Measurements from ENCODE around the gene GID8. TPM values are rescaled to one million over a fixed set of nuclear protein-coding genes. Genes with fewer than 3 reads are reported as not detected.
A peak's percentile ranks its signal among the peaks of the same experiment; 100 is the strongest.

Gene GID8
- total and polyA plus RNA-seq, 2 of the 13 experiments (the other 11 are each of a cell fraction or from before 2014, with no cell fraction given), result 39.6 to 59.8 TPM

DNA sequence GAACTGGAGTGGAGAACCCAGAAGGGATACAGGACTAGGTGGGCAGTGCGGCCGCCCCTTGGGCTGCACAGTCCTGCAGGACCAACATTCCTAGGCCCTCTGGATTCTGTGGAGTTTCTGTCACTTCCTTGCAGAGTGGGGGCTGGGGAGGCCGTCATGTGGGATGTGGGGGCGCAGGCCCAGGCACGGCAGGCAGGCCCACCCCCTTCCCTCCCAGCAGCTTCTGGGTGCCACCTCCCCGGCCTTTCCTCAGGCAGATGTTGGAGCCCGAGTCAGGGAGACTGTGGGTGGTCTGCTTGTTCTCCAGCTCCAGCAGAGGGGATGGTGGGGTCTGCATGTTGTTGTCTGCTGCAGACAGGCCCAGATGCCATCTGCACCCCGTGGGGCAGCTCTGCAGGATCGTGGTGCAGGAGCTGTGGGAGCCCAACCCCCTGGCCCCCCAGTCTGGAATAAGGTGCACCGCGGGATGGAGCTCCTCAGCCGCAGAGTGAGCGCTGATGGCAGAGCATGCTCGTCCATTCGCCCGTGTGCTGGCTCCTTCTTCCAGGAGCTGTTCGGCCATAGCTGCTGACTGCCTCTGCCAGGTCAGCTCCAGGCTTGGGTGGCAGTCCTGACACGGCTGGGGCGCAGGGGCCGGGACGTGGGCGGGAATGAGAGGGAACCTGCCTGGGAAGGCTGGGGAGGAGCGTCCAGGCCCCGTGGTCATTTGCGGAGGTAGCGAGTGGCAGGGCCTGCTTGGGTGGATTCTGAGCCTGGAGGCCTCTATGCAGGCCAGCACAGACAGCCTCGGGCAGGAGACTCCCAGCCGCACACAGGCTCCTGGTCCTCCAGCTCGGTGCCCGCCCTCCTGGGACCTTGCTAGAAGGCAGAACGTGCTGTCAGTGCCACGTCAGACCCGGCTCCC is 32.6 kb downstream of the GID8 start (continued):
- TF ChIP-seq ZNF510 (CRISPR knock-in tag; IDR thresholded peaks at IDR 0.05; ENCODE audit: low read depth), result no peak; the same call in 1 of the 2 replicates
- TF ChIP-seq ZNF577 (CRISPR knock-in tag; IDR thresholded peaks at IDR 0.05; ENCODE audit: borderline replicate concordance, low read depth), result no peak
- no peak for TF ChIP-seq CEBPG (CRISPR knock-in tag; IDR thresholded peaks at IDR 0.05)
- 0 out of 2 replicates have a peak, but pooled peaks have one; percentile 42 for TF ChIP-seq TARDBP (CRISPR knock-in tag; IDR thresholded peaks at IDR 0.05)
- TF ChIP-seq ZNF816 (CRISPR knock-in tag; IDR thresholded peaks at IDR 0.05; ENCODE audit: borderline replicate concordance), result no peak
- TF ChIP-seq, protein P1, sequence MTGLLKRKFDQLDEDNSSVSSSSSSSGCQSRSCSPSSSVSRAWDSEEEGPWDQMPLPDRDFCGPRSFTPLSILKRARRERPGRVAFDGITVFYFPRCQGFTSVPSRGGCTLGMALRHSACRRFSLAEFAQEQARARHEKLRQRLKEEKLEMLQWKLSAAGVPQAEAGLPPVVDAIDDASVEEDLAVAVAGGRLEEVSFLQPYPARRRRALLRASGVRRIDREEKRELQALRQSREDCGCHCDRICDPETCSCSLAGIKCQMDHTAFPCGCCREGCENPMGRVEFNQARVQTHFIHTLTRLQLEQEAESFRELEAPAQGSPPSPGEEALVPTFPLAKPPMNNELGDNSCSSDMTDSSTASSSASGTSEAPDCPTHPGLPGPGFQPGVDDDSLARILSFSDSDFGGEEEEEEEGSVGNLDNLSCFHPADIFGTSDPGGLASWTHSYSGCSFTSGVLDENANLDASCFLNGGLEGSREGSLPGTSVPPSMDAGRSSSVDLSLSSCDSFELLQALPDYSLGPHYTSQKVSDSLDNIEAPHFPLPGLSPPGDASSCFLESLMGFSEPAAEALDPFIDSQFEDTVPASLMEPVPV (CRISPR knock-in tag; IDR thresholded peaks at IDR 0.05), result no peak
- peak; percentile 59; the same call in 1 of the 2 replicates for TF ChIP-seq ZNF343 (CRISPR knock-in tag; IDR thresholded peaks at IDR 0.05)
- TF ChIP-seq, protein P2, sequence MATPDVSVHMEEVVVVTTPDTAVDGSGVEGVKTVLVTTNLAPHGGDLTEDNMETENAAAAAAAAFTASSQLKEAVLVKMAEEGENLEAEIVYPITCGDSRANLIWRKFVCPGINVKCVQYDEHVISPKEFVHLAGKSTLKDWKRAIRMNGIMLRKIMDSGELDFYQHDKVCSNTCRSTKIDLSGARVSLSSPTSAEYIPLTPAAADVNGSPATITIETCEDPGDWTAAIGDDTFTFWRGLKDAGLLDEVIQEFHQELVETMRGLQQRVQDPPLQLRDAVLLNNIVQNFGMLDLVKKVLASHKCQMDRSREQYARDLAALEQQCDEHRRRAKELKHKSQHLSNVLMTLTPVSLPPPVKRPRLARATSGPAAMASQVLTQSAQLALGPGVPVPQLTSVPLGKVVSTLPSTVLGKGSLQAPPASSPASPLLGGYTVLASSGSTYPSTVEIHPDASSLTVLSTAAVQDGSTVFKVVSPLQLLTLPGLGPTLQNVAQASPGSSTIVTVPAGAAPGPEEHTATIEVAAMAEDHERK (CRISPR knock-in tag; IDR thresholded peaks at IDR 0.05; ENCODE audit: low read depth), result no peak
- TF ChIP-seq MED13 (CRISPR knock-in tag; IDR thresholded peaks at IDR 0.05), result no peak
- no peak for TF ChIP-seq TBP (CRISPR knock-in tag; IDR thresholded peaks at IDR 0.05)
- TF ChIP-seq ZNF644 (CRISPR knock-in tag; IDR thresholded peaks at IDR 0.05; ENCODE audit: low read depth), result no peak
- no peak for TF ChIP-seq GATA4 (IDR thresholded peaks at IDR 0.05; ENCODE audit: borderline replicate concordance, low read depth)
- TF ChIP-seq, protein P3, sequence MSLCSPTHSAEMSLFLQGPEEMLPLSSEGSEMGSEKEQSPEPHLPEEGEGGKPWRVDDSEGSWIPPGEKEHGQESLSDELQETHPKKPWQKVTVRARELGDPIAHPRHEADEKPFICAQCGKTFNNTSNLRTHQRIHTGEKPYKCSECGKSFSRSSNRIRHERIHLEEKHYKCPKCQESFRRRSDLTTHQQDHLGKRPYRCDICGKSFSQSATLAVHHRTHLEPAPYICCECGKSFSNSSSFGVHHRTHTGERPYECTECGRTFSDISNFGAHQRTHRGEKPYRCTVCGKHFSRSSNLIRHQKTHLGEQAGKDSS (CRISPR knock-in tag; IDR thresholded peaks at IDR 0.05; ENCODE audit: borderline replicate concordance, low read depth), result no peak
- TF ChIP-seq ZFP36L1 (CRISPR knock-in tag; IDR thresholded peaks at IDR 0.05), result no peak
- TF ChIP-seq HNF4A (CRISPR knock-in tag; IDR thresholded peaks at IDR 0.05), result no peak
- TF ChIP-seq TSC22D2 (CRISPR knock-in tag; IDR thresholded peaks at IDR 0.05; ENCODE audit: borderline replicate concordance), result no peak
- TF ChIP-seq ZNF703 (CRISPR knock-in tag; IDR thresholded peaks at IDR 0.05; ENCODE audit: borderline replicate concordance), result peak; percentile 33; the same call in 1 of the 2 replicates
- TF ChIP-seq, protein P4, sequence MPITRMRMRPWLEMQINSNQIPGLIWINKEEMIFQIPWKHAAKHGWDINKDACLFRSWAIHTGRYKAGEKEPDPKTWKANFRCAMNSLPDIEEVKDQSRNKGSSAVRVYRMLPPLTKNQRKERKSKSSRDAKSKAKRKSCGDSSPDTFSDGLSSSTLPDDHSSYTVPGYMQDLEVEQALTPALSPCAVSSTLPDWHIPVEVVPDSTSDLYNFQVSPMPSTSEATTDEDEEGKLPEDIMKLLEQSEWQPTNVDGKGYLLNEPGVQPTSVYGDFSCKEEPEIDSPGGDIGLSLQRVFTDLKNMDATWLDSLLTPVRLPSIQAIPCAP (CRISPR knock-in tag; IDR thresholded peaks at IDR 0.05; ENCODE audit: low read depth), result no peak; the same call in 1 of the 2 replicates
- TF ChIP-seq ZNF430 (CRISPR knock-in tag; IDR thresholded peaks at IDR 0.05), result peak; percentile 49; the same call in 1 of the 2 replicates
- 0 out of 2 replicates have a peak, but pooled peaks have one; percentile 38 for TF ChIP-seq HES4 (CRISPR knock-in tag; IDR thresholded peaks at IDR 0.05; ENCODE audit: borderline replicate concordance)
- TF ChIP-seq MAZ (IDR thresholded peaks at IDR 0.05; ENCODE audit: borderline replicate concordance, low read depth, low read length), result no peak
- peak; percentile 67; the same call in 1 of the 2 replicates for TF ChIP-seq MAZ (CRISPR knock-in tag; IDR thresholded peaks at IDR 0.05; ENCODE audit: low read depth)
- TF ChIP-seq ZNF44 (CRISPR knock-in tag; IDR thresholded peaks at IDR 0.05), result no peak
- no peak for TF ChIP-seq RFX5 (IDR thresholded peaks at IDR 0.05; ENCODE audit: low read depth, low read length)
- TF ChIP-seq ZNF777 (CRISPR knock-in tag; IDR thresholded peaks at IDR 0.05), result peak; percentile 70
- 0 out of 2 replicates have a peak, but pooled peaks have one; percentile 25 for TF ChIP-seq ZNF136 (CRISPR knock-in tag; IDR thresholded peaks at IDR 0.05; ENCODE audit: low read depth)
